Osteocyte (in vitro differentiated cells): ENCODE data around the gene DDHD1. TPM values are rescaled to one million over a fixed set of nuclear protein-coding genes. Genes with fewer than 3 reads are reported as not detected.
"Not testable (repeated sequence)": the region's sequence is repeated elsewhere in the genome, so short reads cannot be mapped to it uniquely, and the experiment has no call there.

Experiments used
- DNase-seq: peaks from one replicate; pipeline ENCODE4 v3.0.0; 2021; ENCODE audit warnings: mixed read lengths; ENCODE audit not compliant: unreplicated experiment; ENCODE audit errors: extremely low spot score
- H3K27ac Mint-ChIP-seq: one replicate; pipeline ENCODE4 v1.8.0; 2021; ENCODE audit warnings: mild to moderate bottlenecking, mixed read lengths; ENCODE audit not compliant: unreplicated experiment
- H3K27me3 Mint-ChIP-seq: one replicate; pipeline ENCODE4 v1.8.0; 2021; ENCODE audit warnings: mixed read lengths; ENCODE audit not compliant: unreplicated experiment
- H3K36me3 Mint-ChIP-seq: one replicate; pipeline ENCODE4 v1.8.0; 2021; ENCODE audit warnings: mixed read lengths; ENCODE audit not compliant: unreplicated experiment
- H3K4me1 Mint-ChIP-seq: one replicate; pipeline ENCODE4 v1.8.0; 2021; ENCODE audit warnings: mixed read lengths; ENCODE audit not compliant: unreplicated experiment
- H3K4me3 Mint-ChIP-seq: one replicate; pipeline ENCODE4 v1.8.0; 2021; ENCODE audit warnings: mild to moderate bottlenecking, moderate library complexity, mixed read lengths; ENCODE audit not compliant: unreplicated experiment
- H3K9me3 Mint-ChIP-seq: one replicate; pipeline ENCODE4 v1.8.0; 2021; ENCODE audit warnings: mixed read lengths; ENCODE audit not compliant: unreplicated experiment
- CTCF ChIP-seq: fragments of 200-600 bp; sonication (generic); IDR thresholded peaks from 2 replicates; pipeline ENCODE4 v1.5.0; 2021; ENCODE audit warnings: antibody characterized with exemption, mild to moderate bottlenecking, moderate library complexity
- total RNA-seq: library from RNA; stranded (reverse); gene quantifications from 2 replicates; pipeline ENCODE4 v1.2.1, GENCODE V29; 2021

Gene DDHD1
- total RNA-seq, 1 donor from 2014 or later: 21.1 TPM

DNA sequence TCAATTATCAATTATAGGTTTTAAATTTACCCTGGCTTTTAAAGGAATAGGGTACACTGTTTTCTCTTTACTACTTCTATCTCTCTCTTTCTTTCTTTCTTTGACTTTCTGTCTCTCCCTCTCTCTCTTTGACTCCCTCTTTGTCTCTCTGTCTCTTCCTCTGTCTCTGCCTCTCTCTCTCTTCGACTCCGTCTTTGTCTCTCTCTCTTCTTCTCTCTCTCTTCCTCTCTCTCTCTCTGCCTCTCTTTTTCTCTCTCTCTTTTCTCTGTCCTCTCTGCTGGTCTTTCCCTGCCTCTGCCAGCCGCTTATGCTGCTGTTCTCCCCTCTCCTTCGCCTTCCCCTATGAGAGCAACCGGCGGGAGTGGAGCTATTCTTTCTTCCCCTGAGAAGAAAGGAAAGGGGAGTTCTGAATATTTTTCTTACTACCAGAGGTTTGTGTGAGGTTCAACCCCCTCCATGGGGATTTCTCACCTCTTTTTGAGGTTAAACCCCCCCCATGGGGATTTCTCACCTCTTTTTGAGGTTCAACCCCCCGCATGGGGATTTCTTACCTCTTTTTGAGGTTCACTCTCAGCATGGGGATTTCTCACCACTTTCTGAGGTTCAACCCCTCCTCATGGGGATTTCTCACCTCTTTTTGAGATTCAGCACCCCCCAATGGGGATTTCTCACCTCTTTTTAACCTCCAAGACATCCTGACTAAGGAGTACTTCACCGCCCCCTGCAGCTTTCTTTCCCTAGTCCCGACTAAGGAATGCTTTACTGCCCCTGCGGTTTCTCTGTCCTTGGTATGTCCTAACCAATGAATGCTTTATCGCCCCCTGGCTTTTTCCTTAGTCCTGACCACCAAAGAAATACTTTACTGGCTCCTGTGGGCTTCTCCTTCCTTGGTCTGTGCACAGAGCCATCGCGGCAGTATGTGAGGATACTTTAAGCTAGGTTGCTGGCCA is 27.4 kb upstream of the DDHD1 start:
- Mint-ChIP-seq H3K4me3 (no peak overlapping the region), H3K27me3 (peaks cover 46% of the 10 kb centered on the region), H3K27ac (no peak overlapping the region), H3K36me3 (no peaks in the 10 kb centered on the region), H3K9me3 (no peaks in the 10 kb centered on the region), H3K4me1 (peaks cover 3% of the 10 kb centered on the region)
- peak; percentile 49 for TF ChIP-seq CTCF
- no peak for DNase-seq

DNA sequence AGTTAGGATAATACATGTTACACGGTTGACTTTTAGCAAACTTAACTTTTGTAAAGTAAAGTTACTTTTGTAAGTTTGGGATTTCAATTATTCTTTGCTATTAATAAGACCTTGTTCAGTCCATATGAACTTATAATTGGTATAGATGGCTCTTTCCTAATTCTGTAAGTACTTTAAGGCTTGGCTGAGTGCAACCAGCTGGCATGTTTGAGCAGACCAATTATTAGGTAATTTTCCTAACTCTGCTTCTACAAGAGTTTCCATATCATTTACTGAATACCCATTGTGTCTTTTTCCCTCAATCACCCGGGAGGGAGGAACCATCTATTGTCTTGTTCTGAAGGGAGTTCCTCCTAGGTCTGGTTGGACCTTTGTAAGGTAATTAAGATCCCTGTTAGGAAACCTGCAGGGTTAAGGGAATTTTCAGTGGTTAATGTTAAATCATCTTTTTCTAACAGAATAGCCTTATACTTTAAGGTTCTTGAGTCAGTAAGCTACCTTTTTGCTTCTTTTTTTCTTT is 26.4 kb upstream of the DDHD1 start:
- H3K36me3 Mint-ChIP-seq, H3K4me3 Mint-ChIP-seq, H3K27ac Mint-ChIP-seq, DNase-seq, H3K4me1 Mint-ChIP-seq, H3K9me3 Mint-ChIP-seq: not testable (repeated sequence)
- peaks cover 52% of the 10 kb centered on the region for H3K27me3 Mint-ChIP-seq

- no peaks in the 10 kb centered on the region for H3K4me1 Mint-ChIP-seq
- H3K4me3 Mint-ChIP-seq: no peak overlapping the region
- peaks cover 45% of the 10 kb centered on the region for H3K27me3 Mint-ChIP-seq
- H3K27ac Mint-ChIP-seq: no peak overlapping the region
- H3K9me3 Mint-ChIP-seq: no peaks in the 10 kb centered on the region
- DNase-seq: no peak
- H3K36me3 Mint-ChIP-seq: no peaks in the 10 kb centered on the region
- TF ChIP-seq CTCF: no peak
These were observed 22.3 kb upstream of the DDHD1 start for GRCh38 chr14:53175375-53175774.

- Mint-ChIP-seq H3K36me3 (no peaks in the 10 kb centered on the region), H3K27ac (no peak overlapping the region), H3K27me3 (peaks cover 40% of the 10 kb centered on the region), H3K4me3 (no peak overlapping the region), H3K4me1 (no peaks in the 10 kb centered on the region), H3K9me3 (no peaks in the 10 kb centered on the region)
- TF ChIP-seq CTCF: no peak
- no peak for DNase-seq
These were observed 21.8 kb upstream of the DDHD1 start for GRCh38 chr14:53174918-53175317.

- no peak overlapping the region for H3K4me3 Mint-ChIP-seq
- H3K4me1 Mint-ChIP-seq: peaks cover 10% of the 10 kb centered on the region
- no peaks in the 10 kb centered on the region for H3K36me3 Mint-ChIP-seq
- no peaks in the 10 kb centered on the region for H3K27me3 Mint-ChIP-seq
- no peaks in the 10 kb centered on the region for H3K9me3 Mint-ChIP-seq
- TF ChIP-seq CTCF: no peak
- H3K27ac Mint-ChIP-seq: no peak overlapping the region
- DNase-seq: no peak
These were observed 15.7 kb upstream of the DDHD1 start for GRCh38 chr14:53168786-53169185.
